Stimulated activated CD4-positive, alpha-beta T cell treated with anti-CD3 and anti-CD28 coated beads, Interleukin-12 subunit alpha, Interleukin-12 subunit beta, amount 100 ng/mL, for 48 hours (primary cell): ENCODE results near the gene DUS4L.

ENCODE experiments used
- DNase-seq, 3 donors: peaks; one replicate each; pipeline ENCODE4 v3.0.0-alpha.2; 2020; ENCODE audit warnings: low read depth in 2 of 3, low spot score in 1 of 3

The DUS4L gene

GRCh38 chr7:107613439-107613838 lies 49.7 kb downstream of the DUS4L start:
- DNase-seq: no peak

- no peak for DNase-seq
These were observed 50.2 kb downstream of the DUS4L start for GRCh38 chr7:107613948-107614347.

GRCh38 chr7:107614425-107614824 lies 50.7 kb downstream of the DUS4L start:
- DNase-seq: no peak

- DNase-seq: no peak
These were observed 52.3 kb downstream of the DUS4L start for GRCh38 chr7:107615910-107616680.

GRCh38 chr7:107622429-107622828 lies 58.7 kb downstream of the DUS4L start:
- no peak for DNase-seq

- no peak for DNase-seq
These were observed 59.1 kb downstream of the DUS4L start for GRCh38 chr7:107622894-107623293.

- no peak for DNase-seq
These were observed 63.2 kb downstream of the DUS4L start for GRCh38 chr7:107627002-107627401.
